K562 (cell line): ENCODE results near the gene BRD3.

Experiments
- CTCF ChIP-seq, 3 experiments: IDR thresholded peaks in 2 of 3; conservative IDR thresholded peaks in 1 of 3; 2 replicates each; pipeline ENCODE4 v1.5.1; 2011 to 2012; ENCODE audit warnings: low read length in 3 of 3, mild to moderate bottlenecking in 3 of 3, control low read depth in 2 of 3, improper control_type of control experiment in 1 of 3, inconsistent platforms in 1 of 3, low read depth in 1 of 3, mixed read lengths in 1 of 3, moderate library complexity in 1 of 3; ENCODE audit not compliant: insufficient read depth in 2 of 3
- FOSL1 ChIP-seq: fragments of 200-800 bp; sonication (Bioruptor generic); conservative IDR thresholded peaks from 2 replicates; pipeline ENCODE4 v1.6.1; 2016; ENCODE audit warnings: missing genetic modification characterization, missing compliant biosample characterization
- GABPA ChIP-seq: fragments of 200-800 bp; sonication (Bioruptor generic); conservative IDR thresholded peaks from 2 replicates; pipeline ENCODE4 v1.6.1; 2016; ENCODE audit warnings: low read depth, missing genetic modification characterization, missing compliant biosample characterization
- MTA1 ChIP-seq: fragments of 450-650 bp; IDR thresholded peaks from 2 replicates; pipeline ENCODE4 v1.6.1; 2017; ENCODE audit warnings: borderline replicate concordance
- ZNF140 ChIP-seq: fragments of 250-450 bp; sonication (Bioruptor Pico); IDR thresholded peaks from 2 replicates; pipeline ENCODE4 v1.8.0; 2021; ENCODE audit warnings: moderate library complexity, mild to moderate bottlenecking, inconsistent platforms
- ZNF146 ChIP-seq: IDR thresholded peaks from one replicate; pipeline ENCODE4 v1.6.1; 2018; ENCODE audit warnings: missing compliant biosample characterization; ENCODE audit not compliant: unreplicated experiment
- ZNF347 ChIP-seq: fragments of 450-650 bp; formaldehyde crosslinking; IDR thresholded peaks from 2 replicates; pipeline ENCODE4 v1.4.0; 2020; ENCODE audit warnings: low read depth, mild to moderate bottlenecking, moderate library complexity

GRCh38 chr9:134028575-134029247 lies 39.1 kb downstream of the BRD3 start:
- TF ChIP-seq CTCF (IDR thresholded peaks at IDR 0.05 in 2 of 3, conservative IDR thresholded peaks at IDR 0.05 in 1 of 3; ENCODE audit: insufficient read depth in 2 of 3, low read depth in 1 of 3, low read length in 3 of 3) = no peak
- no peak for TF ChIP-seq ZNF140 (CRISPR knock-in tag)
- no peak for TF ChIP-seq FOSL1 (tag)
- no peak for TF ChIP-seq ZNF146 (CRISPR knock-in tag)
- no peak for TF ChIP-seq GABPA (tag)
- TF ChIP-seq ZNF347 = no peak
- TF ChIP-seq MTA1 = no peak
